Measurements from ENCODE around the gene GAS6.

GAS6 gene

GRCh38 chr13:113849546-113849945 is 14.3 kb downstream of the GAS6 start:
- H3K27ac ChIP-seq = no peak overlapping the region
- no peaks in the 10 kb centered on the region for H3K9me3 ChIP-seq (ENCODE audit: severe bottlenecking)
- DNase-seq = no peak
- peaks cover 15% of the 10 kb centered on the region for H3K36me3 ChIP-seq
- no peak overlapping the region for H3K4me3 ChIP-seq (ENCODE audit: low read depth, low read length)
- H3K27me3 ChIP-seq (ENCODE audit: insufficient read depth, low read depth, severe bottlenecking) = no peaks in the 10 kb centered on the region
- TF ChIP-seq, protein P1, sequence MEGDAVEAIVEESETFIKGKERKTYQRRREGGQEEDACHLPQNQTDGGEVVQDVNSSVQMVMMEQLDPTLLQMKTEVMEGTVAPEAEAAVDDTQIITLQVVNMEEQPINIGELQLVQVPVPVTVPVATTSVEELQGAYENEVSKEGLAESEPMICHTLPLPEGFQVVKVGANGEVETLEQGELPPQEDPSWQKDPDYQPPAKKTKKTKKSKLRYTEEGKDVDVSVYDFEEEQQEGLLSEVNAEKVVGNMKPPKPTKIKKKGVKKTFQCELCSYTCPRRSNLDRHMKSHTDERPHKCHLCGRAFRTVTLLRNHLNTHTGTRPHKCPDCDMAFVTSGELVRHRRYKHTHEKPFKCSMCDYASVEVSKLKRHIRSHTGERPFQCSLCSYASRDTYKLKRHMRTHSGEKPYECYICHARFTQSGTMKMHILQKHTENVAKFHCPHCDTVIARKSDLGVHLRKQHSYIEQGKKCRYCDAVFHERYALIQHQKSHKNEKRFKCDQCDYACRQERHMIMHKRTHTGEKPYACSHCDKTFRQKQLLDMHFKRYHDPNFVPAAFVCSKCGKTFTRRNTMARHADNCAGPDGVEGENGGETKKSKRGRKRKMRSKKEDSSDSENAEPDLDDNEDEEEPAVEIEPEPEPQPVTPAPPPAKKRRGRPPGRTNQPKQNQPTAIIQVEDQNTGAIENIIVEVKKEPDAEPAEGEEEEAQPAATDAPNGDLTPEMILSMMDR (IDR thresholded peaks at IDR 0.05; ENCODE audit: low read depth, low read length) = no peak

GRCh38 chr13:113848431-113849260 is 15.2 kb downstream of the GAS6 start:
- Histone ChIP-seq H3K27ac (no peak overlapping the region), H3K27me3 (ENCODE audit: insufficient read depth, low read depth, severe bottlenecking) (no peaks in the 10 kb centered on the region), H3K9me3 (ENCODE audit: severe bottlenecking) (no peaks in the 10 kb centered on the region), H3K4me3 (ENCODE audit: low read depth, low read length) (no peak overlapping the region), H3K36me3 (peaks cover 21% of the 10 kb centered on the region)
- TF ChIP-seq, protein P1 (IDR thresholded peaks at IDR 0.05; ENCODE audit: low read depth, low read length) = no peak
- DNase-seq = peak; percentile 19

- Histone ChIP-seq H3K27me3 (ENCODE audit: insufficient read depth, low read depth, severe bottlenecking) (no peaks in the 10 kb centered on the region), H3K9me3 (ENCODE audit: severe bottlenecking) (no peaks in the 10 kb centered on the region), H3K4me3 (ENCODE audit: low read depth, low read length) (no peak overlapping the region), H3K36me3 (peaks cover 25% of the 10 kb centered on the region), H3K27ac (no peak overlapping the region)
- TF ChIP-seq, protein P1 (IDR thresholded peaks at IDR 0.05; ENCODE audit: low read depth, low read length) = no peak
- no peak for DNase-seq
Measured at GRCh38 chr13:113848020-113848419, 15.9 kb downstream of the GAS6 start.

GRCh38 chr13:113846636-113847318 is 17.1 kb downstream of the GAS6 start:
- Histone ChIP-seq H3K36me3 (peaks cover 25% of the 10 kb centered on the region), H3K27ac (no peak overlapping the region), H3K9me3 (ENCODE audit: severe bottlenecking) (no peaks in the 10 kb centered on the region), H3K27me3 (ENCODE audit: insufficient read depth, low read depth, severe bottlenecking) (no peaks in the 10 kb centered on the region), H3K4me3 (ENCODE audit: low read depth, low read length) (no peak overlapping the region)
- peak; percentile 9 for DNase-seq
- TF ChIP-seq, protein P1 (IDR thresholded peaks at IDR 0.05; ENCODE audit: low read depth, low read length) = no peak

- Histone ChIP-seq H3K36me3 (peaks cover 25% of the 10 kb centered on the region), H3K4me3 (ENCODE audit: low read depth, low read length) (no peak overlapping the region), H3K9me3 (ENCODE audit: severe bottlenecking) (no peaks in the 10 kb centered on the region), H3K27ac (no peak overlapping the region), H3K27me3 (ENCODE audit: insufficient read depth, low read depth, severe bottlenecking) (no peaks in the 10 kb centered on the region)
- TF ChIP-seq, protein P1 (IDR thresholded peaks at IDR 0.05; ENCODE audit: low read depth, low read length) = no peak
- peak; percentile 5 for DNase-seq
Measured at GRCh38 chr13:113845723-113846635, 17.9 kb downstream of the GAS6 start.

Data from WERI-Rb-1 (cell line).